ENCODE data around the gene FRMD4A.

- TF ChIP-seq, protein P1, sequence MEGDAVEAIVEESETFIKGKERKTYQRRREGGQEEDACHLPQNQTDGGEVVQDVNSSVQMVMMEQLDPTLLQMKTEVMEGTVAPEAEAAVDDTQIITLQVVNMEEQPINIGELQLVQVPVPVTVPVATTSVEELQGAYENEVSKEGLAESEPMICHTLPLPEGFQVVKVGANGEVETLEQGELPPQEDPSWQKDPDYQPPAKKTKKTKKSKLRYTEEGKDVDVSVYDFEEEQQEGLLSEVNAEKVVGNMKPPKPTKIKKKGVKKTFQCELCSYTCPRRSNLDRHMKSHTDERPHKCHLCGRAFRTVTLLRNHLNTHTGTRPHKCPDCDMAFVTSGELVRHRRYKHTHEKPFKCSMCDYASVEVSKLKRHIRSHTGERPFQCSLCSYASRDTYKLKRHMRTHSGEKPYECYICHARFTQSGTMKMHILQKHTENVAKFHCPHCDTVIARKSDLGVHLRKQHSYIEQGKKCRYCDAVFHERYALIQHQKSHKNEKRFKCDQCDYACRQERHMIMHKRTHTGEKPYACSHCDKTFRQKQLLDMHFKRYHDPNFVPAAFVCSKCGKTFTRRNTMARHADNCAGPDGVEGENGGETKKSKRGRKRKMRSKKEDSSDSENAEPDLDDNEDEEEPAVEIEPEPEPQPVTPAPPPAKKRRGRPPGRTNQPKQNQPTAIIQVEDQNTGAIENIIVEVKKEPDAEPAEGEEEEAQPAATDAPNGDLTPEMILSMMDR (IDR thresholded peaks at IDR 0.05), result no peak
- TF ChIP-seq POLR2A (IDR thresholded peaks at IDR 0.05) (no peak), POLR2AphosphoS5 (IDR thresholded peaks at IDR 0.05) (no peak), EP300 (IDR thresholded peaks at IDR 0.05) (no peak)
Observed at GRCh38 chr10:13721486-13721885, 609.2 kb downstream of the FRMD4A start.

All from stomach (tissue), 4 donors.